Tibial artery (tissue), 4 donors: Measurements from ENCODE around the gene PON1.

ENCODE experiments used
- DNase-seq, 2 donors: peaks; one replicate each; pipeline ENCODE4 v3.0.0-alpha.2; 2019
- H3K27ac ChIP-seq, 2 donors: fragments of 200-600 bp; sonication (generic) in 1 of 2; 1 replicate in 1 of 2; 2 replicates in 1 of 2; pipeline ENCODE4 v1.5.1; 2018 to 2019; ENCODE audit warnings: mild to moderate bottlenecking in 1 of 2
- H3K27me3 ChIP-seq, 2 donors: fragments of 200-600 bp; sonication (generic) in 1 of 2; one replicate each; pipeline versions ENCODE4 v1.5.1 to v1.6.0; 2016 to 2019
- H3K36me3 ChIP-seq, 3 donors: fragments of 200-600 bp; sonication (generic) in 2 of 3; one replicate each; pipeline ENCODE4 v1.5.1; 2016 to 2019; ENCODE audit warnings: mild to moderate bottlenecking in 2 of 3
- H3K4me1 ChIP-seq, 4 donors: fragments of 200-600 bp; sonication (generic) in 2 of 4; 1 replicate in 3 of 4; 2 replicates in 1 of 4; pipeline ENCODE4 v1.5.1; 2016 to 2019
- H3K4me3 ChIP-seq, 2 donors: fragments of 200-600 bp; sonication (generic) in 1 of 2; 1 replicate in 1 of 2; 2 replicates in 1 of 2; pipeline ENCODE4 v1.5.1; 2018 to 2019; ENCODE audit warnings: mild to moderate bottlenecking in 2 of 2
- H3K9me3 ChIP-seq, 3 donors: fragments of 200-600 bp; sonication (generic) in 1 of 3; one replicate each; pipeline ENCODE4 v1.5.1; 2016 to 2019
- CTCF ChIP-seq, 2 experiments: fragments of 200-600 bp in 1 of 2; fragments of 450-650 bp in 1 of 2; IDR thresholded peaks; one replicate each; pipeline ENCODE4 v1.5.1; 2017 to 2019; ENCODE audit warnings: antibody characterized with exemption in 2 of 2, mild to moderate bottlenecking in 1 of 2, moderate library complexity in 1 of 2
- intact Hi-C: fragments of 100-400 bp; cut with DNase I; formaldehyde crosslinking; loops from one replicate; pipeline ENCODE4 v1.15.0; 2023; ENCODE audit warnings: low total_unique reads

Gene PON1

DNA sequence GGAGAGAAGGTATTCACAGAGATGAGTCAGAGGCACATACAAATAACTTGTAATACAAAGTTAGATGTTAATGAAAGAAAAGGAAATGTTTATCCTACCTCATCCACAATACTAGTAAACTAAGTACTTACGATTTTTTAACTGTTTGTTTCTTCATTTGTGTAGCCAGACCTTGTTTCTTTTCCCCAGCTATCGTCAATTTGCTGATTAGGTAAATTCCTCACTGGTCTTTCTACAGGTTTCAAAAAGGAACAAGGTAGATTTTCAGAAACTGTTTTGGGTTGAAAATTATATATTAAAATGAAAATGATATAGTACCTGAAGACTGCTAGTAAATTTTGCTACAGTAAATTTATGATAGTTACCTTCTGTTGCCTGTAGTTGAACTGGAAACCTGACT is 56.6 kb downstream of the PON1 start:
- intact Hi-C loops = no loop called here
- DNase-seq = no peak
- Histone ChIP-seq H3K4me1 (no peaks in the 10 kb centered on the region), H3K4me3 (no peak overlapping the region), H3K36me3 (peaks cover 0 to 4% (median 0%) of the 10 kb centered on the region in 3 donors), H3K27ac (no peak overlapping the region), H3K9me3 (no peaks in the 10 kb centered on the region), H3K27me3 (no peaks in the 10 kb centered on the region)
- TF ChIP-seq CTCF (IDR thresholded peaks at IDR 0.05) = no peak

DNA sequence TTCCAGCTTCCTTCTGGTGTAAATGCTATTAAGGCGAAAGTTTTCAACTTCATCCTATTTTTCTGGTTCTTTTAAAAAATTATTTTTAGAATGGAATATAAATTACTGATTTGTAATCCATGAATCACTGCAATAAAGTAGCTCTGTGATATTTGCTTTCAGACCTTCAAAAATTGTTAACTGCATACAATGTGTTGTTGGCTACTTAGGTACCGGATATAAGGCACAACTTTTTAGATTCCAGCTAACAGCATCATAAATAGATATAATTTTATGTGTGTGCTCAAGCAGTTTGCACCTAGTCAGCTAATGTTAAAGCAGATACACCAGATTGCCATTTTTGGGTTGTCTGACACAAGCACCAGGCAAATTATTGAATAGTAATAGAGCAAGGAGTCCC is 58.7 kb downstream of the PON1 start:
- intact Hi-C loops = no loop called here
- Histone ChIP-seq H3K27ac (no peak overlapping the region), H3K36me3 (peaks cover 0 to 4% (median 0%) of the 10 kb centered on the region in 3 donors), H3K9me3 (no peaks in the 10 kb centered on the region), H3K27me3 (no peaks in the 10 kb centered on the region), H3K4me3 (no peak overlapping the region), H3K4me1 (no peaks in the 10 kb centered on the region)
- no peak for DNase-seq
- no peak for TF ChIP-seq CTCF (IDR thresholded peaks at IDR 0.05)

- Histone ChIP-seq H3K4me1 (no peaks in the 10 kb centered on the region), H3K36me3 (peaks cover 0 to 4% (median 0%) of the 10 kb centered on the region in 3 donors), H3K27me3 (no peaks in the 10 kb centered on the region), H3K4me3 (no peak overlapping the region), H3K9me3 (no peaks in the 10 kb centered on the region), H3K27ac (no peak overlapping the region)
- intact Hi-C loops = no loop called here
- TF ChIP-seq CTCF (IDR thresholded peaks at IDR 0.05) = no peak
- DNase-seq = no peak
Measured at GRCh38 chr7:95264363-95264891, 59.9 kb downstream of the PON1 start.

- DNase-seq = no peak
- TF ChIP-seq CTCF (IDR thresholded peaks at IDR 0.05) = no peak
- Histone ChIP-seq H3K27me3 (no peaks in the 10 kb centered on the region), H3K27ac (no peak overlapping the region), H3K36me3 (peaks cover 0 to 4% (median 0%) of the 10 kb centered on the region in 3 donors), H3K4me1 (no peaks in the 10 kb centered on the region), H3K4me3 (no peak overlapping the region), H3K9me3 (no peaks in the 10 kb centered on the region)
- intact Hi-C loops = no loop called here
Measured at GRCh38 chr7:95263785-95264362, 60.5 kb downstream of the PON1 start.

DNA sequence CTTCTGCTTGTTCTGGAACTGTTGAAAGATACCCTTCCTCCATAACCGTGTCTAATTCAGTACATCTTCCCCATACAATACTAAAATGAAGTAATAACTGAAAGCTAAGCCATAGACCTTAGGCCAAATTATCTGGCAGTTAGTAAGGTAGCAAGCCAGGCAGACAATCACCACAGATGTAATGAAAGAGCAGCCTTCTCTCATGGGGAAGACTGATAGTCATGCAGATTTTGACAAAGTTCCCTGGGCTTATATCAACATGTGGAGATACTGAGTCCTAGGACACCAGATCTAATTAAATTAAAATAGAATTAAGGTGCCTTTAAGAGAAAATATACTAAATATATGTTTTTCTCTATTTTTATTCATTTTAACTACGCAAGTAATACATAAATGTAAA is 61.5 kb downstream of the PON1 start:
- intact Hi-C loops = no loop called here
- Histone ChIP-seq H3K4me1 (no peaks in the 10 kb centered on the region), H3K9me3 (no peaks in the 10 kb centered on the region), H3K36me3 (peaks cover 0 to 4% (median 0%) of the 10 kb centered on the region in 3 donors), H3K27me3 (no peaks in the 10 kb centered on the region), H3K4me3 (no peak overlapping the region), H3K27ac (no peak overlapping the region)
- TF ChIP-seq CTCF (IDR thresholded peaks at IDR 0.05) = no peak
- DNase-seq = no peak
